Measurements from ENCODE around the gene KRTAP15-1. TPM values are rescaled to one million over a fixed set of nuclear protein-coding genes. Genes with fewer than 3 reads are reported as not detected.

Gene KRTAP15-1
- total RNA-seq: not detected
- not detected for polyA plus RNA-seq
- long read RNA-seq, donor 1: 0 reads
- long read RNA-seq, donor 2: 0 reads
- long read RNA-seq, donor 3: 0 reads
- long read RNA-seq, donor 4: 0 reads
- long read RNA-seq, donor 5: 0 reads

GRCh38 chr21:30439975-30440374, at the start of gene KRTAP15-1:
KRTAP15-1 (plus strand) TSS chr21:30440275; CDS start chr21:30440328, 53 bp downstream.
- Histone ChIP-seq H3K36me3 (ENCODE audit: control insufficient read depth in 4 of 4, insufficient read depth in 4 of 4, low read length in 4 of 4) (no peaks in the 10 kb centered on the region), H3K9me3 (ENCODE audit: control insufficient read depth in 4 of 4, insufficient read depth in 3 of 4, low read length in 3 of 4) (no peaks in the 10 kb centered on the region), H3K27ac (ENCODE audit: low read depth in 1 of 2, low read length in 1 of 2) (no peak within 1 kb of the TSS), H3K4me1 (ENCODE audit: control insufficient read depth in 5 of 5, insufficient read depth in 5 of 5, low read length in 5 of 5) (no peaks in the 10 kb centered on the region), H3K9ac (ENCODE audit: insufficient read depth in 1 of 2, low read length in 2 of 2) (no peak within 1 kb of the TSS), H3K27me3 (ENCODE audit: control insufficient read depth in 3 of 3, insufficient read depth in 3 of 3, low read length in 2 of 3) (no peaks in the 10 kb centered on the region), H3K4me3 (no peak within 1 kb of the TSS)
- no peak for ATAC-seq (ENCODE audit: insufficient read depth, low FRiP score)
- 95 to 96% methylated on average over 5 of the region's 5 CpGs for WGBS, 2 donors
- no peak for TF ChIP-seq CTCF (IDR thresholded peaks at IDR 0.05; ENCODE audit: control extremely low read depth, extremely low read depth)
- no peak for DNase-seq

- Histone ChIP-seq H3K9me3 (ENCODE audit: control insufficient read depth in 4 of 4, insufficient read depth in 3 of 4, low read length in 3 of 4) (peaks cover 0 to 6% (median 4%) of the 10 kb centered on the region in 4 donors), H3K4me3 (no peak overlapping the region), H3K4me1 (ENCODE audit: control insufficient read depth in 5 of 5, insufficient read depth in 5 of 5, low read length in 5 of 5) (peaks cover 0 to 2% (median 0%) of the 10 kb centered on the region in 5 donors), H3K27ac (ENCODE audit: low read depth in 1 of 2, low read length in 1 of 2) (no peak overlapping the region), H3K9ac (ENCODE audit: insufficient read depth in 1 of 2, low read length in 2 of 2) (no peak overlapping the region), H3K27me3 (ENCODE audit: control insufficient read depth in 3 of 3, insufficient read depth in 3 of 3, low read length in 2 of 3) (no peaks in the 10 kb centered on the region), H3K36me3 (ENCODE audit: control insufficient read depth in 4 of 4, insufficient read depth in 4 of 4, low read length in 4 of 4) (no peaks in the 10 kb centered on the region)
- no peak for TF ChIP-seq CTCF (IDR thresholded peaks at IDR 0.05; ENCODE audit: control extremely low read depth, extremely low read depth)
- no peak for DNase-seq
- WGBS, 2 donors: 60 to 72% methylated on average over 2 of the region's 2 CpGs
- ATAC-seq (ENCODE audit: insufficient read depth, low FRiP score): no peak
Measured at GRCh38 chr21:30391492-30392025, 48.5 kb upstream of the KRTAP15-1 start.

GRCh38 chr21:30395731-30396130, 44.3 kb upstream of the KRTAP15-1 start, which contains the start of gene KRTAP13-1:
KRTAP13-1 (plus strand) TSS chr21:30396031; CDS start chr21:30396087, 56 bp downstream.
- no peak for DNase-seq
- no peaks in the 10 kb centered on the region for H3K36me3 ChIP-seq (ENCODE audit: control insufficient read depth in 4 of 4, insufficient read depth in 4 of 4, low read length in 4 of 4)
- H3K4me3 ChIP-seq: no peak within 1 kb of the TSS
- TF ChIP-seq CTCF (IDR thresholded peaks at IDR 0.05; ENCODE audit: control extremely low read depth, extremely low read depth): no peak
- no peak within 1 kb of the TSS for H3K27ac ChIP-seq (ENCODE audit: low read depth in 1 of 2, low read length in 1 of 2)
- H3K27me3 ChIP-seq (ENCODE audit: control insufficient read depth in 3 of 3, insufficient read depth in 3 of 3, low read length in 2 of 3): no peaks in the 10 kb centered on the region
- no peak within 1 kb of the TSS for H3K9ac ChIP-seq (ENCODE audit: insufficient read depth in 1 of 2, low read length in 2 of 2)
- H3K9me3 ChIP-seq (ENCODE audit: control insufficient read depth in 4 of 4, insufficient read depth in 3 of 4, low read length in 3 of 4): peaks cover 0 to under 1% (median under 1%) of the 10 kb centered on the region in 4 donors
- peaks cover 0 to 4% (median 0%) of the 10 kb centered on the region in 5 donors for H3K4me1 ChIP-seq (ENCODE audit: control insufficient read depth in 5 of 5, insufficient read depth in 5 of 5, low read length in 5 of 5)
- WGBS, 2 donors: 81 to 86% methylated on average over 4 of the region's 4 CpGs
- ATAC-seq (ENCODE audit: insufficient read depth, low FRiP score): no peak
